HCT116 (cell line): ENCODE data around the gene CNTN2. TPM values are rescaled to one million over a fixed set of nuclear protein-coding genes. Genes with fewer than 3 reads are reported as not detected.

Source experiments
- ATAC-seq: fragments of 200-7000 bp; cut with Tn5 transposase; 2 replicates; pipeline ENCODE4 v1.9.1; 2020; ENCODE audit warnings: mild to moderate bottlenecking, moderate library complexity
- BruUV-seq: library from RNA; stranded (reverse); fragments of 400-500 nt; replicated peaks from 2 replicates; lab custom pipeline; 2021; lab: Mats Ljungman, UMichigan
- CTCF ChIA-PET: fragments of 300-600 bp; sonication (Branson Sonifier 250); formaldehyde crosslinking; loops from one replicate; lab custom pipeline; 2021; ENCODE audit warnings: antibody characterized with exemption; lab: Charles Lee
- POLR2A ChIA-PET: fragments of 300-600, 350-600 bp; sonication (Branson Sonifier 250); formaldehyde crosslinking; loops from one replicate; lab custom pipeline; 2021; ENCODE audit warnings: antibody characterized with exemption; lab: Charles Lee
- RAD21 ChIA-PET, 2 experiments: fragments of 300-600 bp; sonication (Branson Sonifier 250); formaldehyde crosslinking; loops; one replicate each; lab custom pipeline; 2023; ENCODE audit warnings: low total read pairs in 2 of 2; ENCODE audit not compliant: uncharacterized antibody in 2 of 2, unreplicated experiment in 2 of 2, low non-redundant PET in 1 of 2; lab: Charles Lee
- DNase-seq: peaks from one replicate; pipeline ENCODE4 v3.0.0-alpha.2; 2010; ENCODE audit warnings: low read depth, low spot score
- H2AFZ ChIP-seq: fragments of 200-600 bp; shearing (Covaris generic), sonication (generic); 2 replicates; pipeline ENCODE4 v1.6.1; 2017; ENCODE audit warnings: low read depth, mixed run types, mixed read lengths, antibody characterized with exemption, low read length; ENCODE audit not compliant: poor library complexity, severe bottlenecking
- H3K27ac ChIP-seq: 2 replicates; pipeline ENCODE4 v1.5.1; 2012; ENCODE audit warnings: low read depth, low read length
- H3K27me3 ChIP-seq: fragments of 200-600 bp; sonication (generic); 2 replicates; pipeline ENCODE4 v1.6.1; 2016; ENCODE audit warnings: mixed run types, low read length, mixed read lengths; ENCODE audit not compliant: insufficient read depth
- H3K36me3 ChIP-seq, 2 experiments: fragments of 200-500 bp in 1 of 2; fragments of 200-600 bp in 1 of 2; sonication (Bioruptor generic) in 1 of 2; sonication (generic) in 1 of 2; 2 replicates each; pipeline versions ENCODE4 v1.5.1 to v1.6.1; 2014 to 2016; ENCODE audit warnings: low read length in 2 of 2, inconsistent platforms in 1 of 2, mixed read lengths in 1 of 2, mixed run types in 1 of 2; ENCODE audit not compliant: insufficient read depth in 2 of 2, control insufficient read depth in 1 of 2
- H3K4me1 ChIP-seq, 2 experiments: fragments of 200-600 bp in 1 of 2; sonication (generic) in 1 of 2; 2 replicates each; pipeline versions ENCODE4 v1.5.1 to v1.6.1; 2012 to 2017; ENCODE audit warnings: low read length in 2 of 2, inconsistent platforms in 1 of 2, mild to moderate bottlenecking in 1 of 2, mixed read lengths in 1 of 2, mixed run types in 1 of 2, moderate library complexity in 1 of 2; ENCODE audit not compliant: insufficient read depth in 2 of 2, control insufficient read depth in 1 of 2
- H3K4me2 ChIP-seq: fragments of 200-600 bp; sonication (generic); 2 replicates; pipeline ENCODE4 v1.6.1; 2017; ENCODE audit warnings: mixed run types, low read length, mixed read lengths
- H3K4me3 ChIP-seq, 2 experiments: fragments of 200-600 bp in 1 of 2; sonication (generic) in 1 of 2; replicated peaks in 1 of 2; 2 replicates each; pipeline ENCODE4 v1.5.1; 2011 to 2016; ENCODE audit warnings: low read length in 2 of 2, control low read depth in 1 of 2, low read depth in 1 of 2, mild to moderate bottlenecking in 1 of 2, mixed read lengths in 1 of 2, mixed run types in 1 of 2
- H3K79me2 ChIP-seq: fragments of 200-600 bp; sonication (generic); 2 replicates; pipeline ENCODE4 v1.6.1; 2017; ENCODE audit warnings: mild to moderate bottlenecking, mixed run types, low read length, moderate library complexity, mixed read lengths; ENCODE audit not compliant: insufficient read depth
- H3K9ac ChIP-seq: fragments of 200-600 bp; sonication (generic); 2 replicates; pipeline ENCODE4 v1.6.1; 2016; ENCODE audit warnings: low read length, mixed read lengths
- H3K9me2 ChIP-seq: fragments of 200-600 bp; sonication (generic), shearing (Covaris generic); 2 replicates; pipeline ENCODE4 v1.6.1; 2017; ENCODE audit warnings: mixed run types, mild to moderate bottlenecking, moderate library complexity; ENCODE audit not compliant: insufficient read depth
- H3K9me3 ChIP-seq, 2 experiments: fragments of 200-500 bp in 1 of 2; fragments of 200-600 bp in 1 of 2; sonication (Bioruptor generic) in 1 of 2; sonication (generic) in 1 of 2; 2 replicates each; pipeline ENCODE4 v1.6.1; 2014 to 2017; ENCODE audit warnings: low read length in 2 of 2, mixed read lengths in 2 of 2, inconsistent platforms in 1 of 2, low read depth in 1 of 2, mild to moderate bottlenecking in 1 of 2, mixed run types in 1 of 2, moderate library complexity in 1 of 2; ENCODE audit not compliant: control insufficient read depth in 1 of 2, insufficient read depth in 1 of 2
- H4K20me1 ChIP-seq: fragments of 200-600 bp; sonication (generic), shearing (Covaris generic); 2 replicates; pipeline ENCODE4 v1.6.1; 2017; ENCODE audit warnings: mixed run types, mild to moderate bottlenecking, moderate library complexity; ENCODE audit not compliant: insufficient read depth
- ATF3 ChIP-seq: IDR thresholded peaks from 2 replicates; pipeline ENCODE4 v1.6.1; 2012
- CEBPB ChIP-seq: IDR thresholded peaks from 2 replicates; pipeline ENCODE4 v1.6.1; 2012; ENCODE audit warnings: low read depth
- EGR1 ChIP-seq: IDR thresholded peaks from 2 replicates; pipeline ENCODE4 v1.6.1; 2012; ENCODE audit warnings: low read depth
- ELF1 ChIP-seq: IDR thresholded peaks from 2 replicates; pipeline ENCODE4 v1.6.1; 2012; ENCODE audit warnings: low read depth, borderline replicate concordance
- EZH2 ChIP-seq: fragments of 200-600 bp; sonication (generic); IDR thresholded peaks from 2 replicates; pipeline ENCODE4 v1.6.1; 2017; ENCODE audit warnings: antibody characterized with exemption, mixed run types
- FOSL1 ChIP-seq: IDR thresholded peaks from 2 replicates; pipeline ENCODE4 v1.6.1; 2012; ENCODE audit warnings: low read depth
- POLR2A ChIP-seq: IDR thresholded peaks from 2 replicates; pipeline ENCODE4 v1.7.0; 2011; ENCODE audit warnings: borderline replicate concordance; ENCODE audit not compliant: insufficient read depth, insufficient read length; ENCODE audit errors: extremely low read depth
- POLR2AphosphoS5 ChIP-seq: IDR thresholded peaks from 2 replicates; pipeline ENCODE4 v1.6.1; 2011; ENCODE audit warnings: mild to moderate bottlenecking, low read depth, low read length, moderate library complexity
- RAD21 ChIP-seq: IDR thresholded peaks from 2 replicates; pipeline ENCODE4 v1.6.1; 2012; ENCODE audit warnings: low read depth, mild to moderate bottlenecking
- REST ChIP-seq: IDR thresholded peaks from 2 replicates; pipeline ENCODE4 v1.6.1; 2012; ENCODE audit warnings: low read depth
- SRF ChIP-seq: IDR thresholded peaks from 2 replicates; pipeline ENCODE4 v1.6.1; 2012; ENCODE audit warnings: low read depth
- TCF7L2 ChIP-seq: IDR thresholded peaks from 2 replicates; pipeline ENCODE4 v1.7.0; 2011; ENCODE audit warnings: borderline replicate concordance, inconsistent platforms; ENCODE audit not compliant: insufficient read depth, insufficient read length; ENCODE audit errors: extremely low read depth
- YY1 ChIP-seq: IDR thresholded peaks from 2 replicates; pipeline ENCODE4 v1.6.1; 2011; ENCODE audit warnings: low read length, low read depth, moderate library complexity, mild to moderate bottlenecking; ENCODE audit not compliant: insufficient replicate concordance; ENCODE audit errors: extremely low read depth
- ZNF274 ChIP-seq: fragments of 200-500 bp; sonication (Bioruptor generic); IDR thresholded peaks from 2 replicates; pipeline ENCODE4 v1.6.1; 2014; ENCODE audit warnings: mild to moderate bottlenecking, low read depth, low read length, inconsistent platforms
- intact Hi-C: fragments of 100-400 bp; cut with micrococcal nuclease; formaldehyde crosslinking; loops from 2 replicates; pipeline ENCODE4 v1.10.0; 2022
- total RNA-seq: library from RNA; stranded (reverse); gene quantifications from one replicate; pipeline ENCODE4 v1.2.1, GENCODE V29; 2021; ENCODE audit not compliant: unreplicated experiment

The CNTN2 gene
- total RNA-seq, 1 experiment from 2014 or later = 0.15 TPM

GRCh38 chr1:205020466-205020865 lies 22.5 kb upstream of the CNTN2 start:
- Histone ChIP-seq H2AFZ (no peak overlapping the region), H3K9ac (no peak overlapping the region), H3K36me3 (no peaks in the 10 kb centered on the region), H3K27ac (no peak overlapping the region), H3K4me2 (no peak overlapping the region), H3K27me3 (no peaks in the 10 kb centered on the region; the same call in 1 of the 2 replicates), H3K4me3 (no peak overlapping the region), H4K20me1 (no peaks in the 10 kb centered on the region), H3K9me2 (no peaks in the 10 kb centered on the region), H3K79me2 (no peaks in the 10 kb centered on the region), H3K9me3 (no peaks in the 10 kb centered on the region), H3K4me1 (no peaks in the 10 kb centered on the region)
- RAD21 ChIA-PET = no interaction called here
- ATAC-seq (no peak), DNase-seq (no peak)
- CTCF ChIA-PET = interaction anchor here (1.0 kb wide), 1 partner anchor 41 kb away, joined by 4 read pairs; no protein-coding TSS in a partner anchor
- intact Hi-C loops = no loop called here
- POLR2A ChIA-PET = no interaction called here
- TF ChIP-seq YY1 (no peak), POLR2A (no peak), EZH2 (no peak), ZNF274 (no peak), TCF7L2 (no peak), CEBPB (no peak), ATF3 (no peak), POLR2AphosphoS5 (no peak), FOSL1 (no peak), REST (no peak), EGR1 (no peak), SRF (no peak), RAD21 (no peak), ELF1 (no peak)
- no TSS peak for BruUV-seq
